ENCODE data around the gene FAM53B. TPM values are rescaled to one million over a fixed set of nuclear protein-coding genes. Genes with fewer than 3 reads are reported as not detected.

FAM53B gene
- total RNA-seq, 2 experiments from 2014 or later = 56.6 to 58.5 TPM

DNA sequence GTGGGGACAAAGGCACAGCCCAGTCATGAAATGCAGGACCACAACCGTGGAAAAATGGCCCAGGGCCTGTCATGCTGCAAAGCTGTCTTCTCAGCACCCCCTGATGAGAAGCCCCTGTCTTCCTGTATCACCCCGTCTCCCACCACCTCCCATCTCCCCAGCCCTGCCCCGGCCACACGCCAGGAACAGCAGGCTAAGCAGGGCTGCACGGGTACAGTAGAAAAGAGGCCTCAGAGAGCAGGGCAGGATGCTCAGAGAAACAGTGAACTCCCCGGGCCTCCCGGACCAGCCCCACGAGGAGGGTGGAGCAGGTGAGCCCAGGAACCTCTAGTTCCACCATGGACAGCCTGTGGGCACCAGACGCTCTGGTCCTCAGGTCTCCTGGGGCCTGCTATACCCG is 77.7 kb downstream of the FAM53B start:
- H3K9me3 ChIP-seq (ENCODE audit: low read length) = no peaks in the 10 kb centered on the region
- H3K4me1 ChIP-seq (ENCODE audit: insufficient read depth, low read length, poor library complexity, severe bottlenecking) = no peaks in the 10 kb centered on the region
- no peak overlapping the region for H2AFZ ChIP-seq (ENCODE audit: low read length)
- no TSS peak for BruUV-seq (replicated peaks)
- no peak for DNase-seq (ENCODE audit: low spot score)
- H4K20me1 ChIP-seq (ENCODE audit: insufficient read depth, low read length) = no peaks in the 10 kb centered on the region
- H3K36me3 ChIP-seq (ENCODE audit: insufficient read depth, low read length) = peaks cover 74% of the 10 kb centered on the region
- TF ChIP-seq, protein P1, sequence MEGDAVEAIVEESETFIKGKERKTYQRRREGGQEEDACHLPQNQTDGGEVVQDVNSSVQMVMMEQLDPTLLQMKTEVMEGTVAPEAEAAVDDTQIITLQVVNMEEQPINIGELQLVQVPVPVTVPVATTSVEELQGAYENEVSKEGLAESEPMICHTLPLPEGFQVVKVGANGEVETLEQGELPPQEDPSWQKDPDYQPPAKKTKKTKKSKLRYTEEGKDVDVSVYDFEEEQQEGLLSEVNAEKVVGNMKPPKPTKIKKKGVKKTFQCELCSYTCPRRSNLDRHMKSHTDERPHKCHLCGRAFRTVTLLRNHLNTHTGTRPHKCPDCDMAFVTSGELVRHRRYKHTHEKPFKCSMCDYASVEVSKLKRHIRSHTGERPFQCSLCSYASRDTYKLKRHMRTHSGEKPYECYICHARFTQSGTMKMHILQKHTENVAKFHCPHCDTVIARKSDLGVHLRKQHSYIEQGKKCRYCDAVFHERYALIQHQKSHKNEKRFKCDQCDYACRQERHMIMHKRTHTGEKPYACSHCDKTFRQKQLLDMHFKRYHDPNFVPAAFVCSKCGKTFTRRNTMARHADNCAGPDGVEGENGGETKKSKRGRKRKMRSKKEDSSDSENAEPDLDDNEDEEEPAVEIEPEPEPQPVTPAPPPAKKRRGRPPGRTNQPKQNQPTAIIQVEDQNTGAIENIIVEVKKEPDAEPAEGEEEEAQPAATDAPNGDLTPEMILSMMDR (conservative IDR thresholded peaks at IDR 0.05; ENCODE audit: low read length) = no peak
- no peak for TF ChIP-seq EZH2phosphoT487 (IDR thresholded peaks at IDR 0.05; ENCODE audit: borderline replicate concordance, low read depth, low read length)
- intact Hi-C loops (cut with micrococcal nuclease; ENCODE audit: unreplicated experiment) = no loop called here
- no peak overlapping the region for H3K4me2 ChIP-seq (ENCODE audit: low read length)
- ChIA-PET CTCF (ENCODE audit: unreplicated experiment) (no interaction called here), POLR2A (interaction anchor here (1.1 kb wide), 1 partner anchor 23 kb away, joined by 4 read pairs; no protein-coding TSS in a partner anchor)
- H3K9me2 ChIP-seq (ENCODE audit: insufficient read depth, low read length) = no peaks in the 10 kb centered on the region
- H3K4me3 ChIP-seq (ENCODE audit: low read depth, low read length, poor library complexity, severe bottlenecking) = no peak overlapping the region
- H3K27ac ChIP-seq (ENCODE audit: low read depth, low read length, poor library complexity, severe bottlenecking) = no peak overlapping the region
- H3K79me2 ChIP-seq (ENCODE audit: insufficient read depth, low read depth, low read length) = peaks cover 5% of the 10 kb centered on the region; the same call in 1 of the 2 replicates

DNA sequence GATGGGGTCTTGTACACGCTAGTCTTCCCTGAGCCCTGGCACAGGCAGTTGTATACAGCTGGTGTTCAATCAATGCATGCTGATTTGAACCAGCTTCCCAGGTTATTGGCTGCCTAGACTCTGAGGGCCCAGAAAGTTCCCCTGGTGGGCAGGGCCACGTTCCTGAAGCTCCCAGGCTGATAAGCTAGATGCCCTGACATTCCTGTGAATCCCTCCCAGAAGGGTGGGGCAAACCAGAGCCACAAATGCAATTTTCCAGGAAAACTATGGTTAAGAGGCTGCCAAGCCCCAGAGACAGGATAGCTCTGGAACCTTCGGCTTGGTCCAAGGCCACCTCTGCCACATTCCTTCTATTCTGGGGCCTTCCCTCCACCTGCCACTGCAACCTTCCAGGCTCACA is 78.2 kb downstream of the FAM53B start:
- BruUV-seq (replicated peaks) = no TSS peak
- Histone ChIP-seq H2AFZ (ENCODE audit: low read length) (no peak overlapping the region), H3K4me1 (ENCODE audit: insufficient read depth, low read length, poor library complexity, severe bottlenecking) (no peaks in the 10 kb centered on the region), H4K20me1 (ENCODE audit: insufficient read depth, low read length) (no peaks in the 10 kb centered on the region), H3K9me3 (ENCODE audit: low read length) (no peaks in the 10 kb centered on the region), H3K4me2 (ENCODE audit: low read length) (no peak overlapping the region), H3K27ac (ENCODE audit: low read depth, low read length, poor library complexity, severe bottlenecking) (no peak overlapping the region), H3K36me3 (ENCODE audit: insufficient read depth, low read length) (peaks cover 77% of the 10 kb centered on the region), H3K79me2 (ENCODE audit: insufficient read depth, low read depth, low read length) (no peaks in the 10 kb centered on the region), H3K4me3 (ENCODE audit: low read depth, low read length, poor library complexity, severe bottlenecking) (no peak overlapping the region), H3K9me2 (ENCODE audit: insufficient read depth, low read length) (no peaks in the 10 kb centered on the region)
- POLR2A ChIA-PET = interaction anchor here (1.1 kb wide), 2 partner anchors 16 to 24 kb away, joined by 3 to 4 read pairs; no protein-coding TSS in a partner anchor
- CTCF ChIA-PET (ENCODE audit: unreplicated experiment) = no interaction called here
- intact Hi-C loops (cut with micrococcal nuclease; ENCODE audit: unreplicated experiment) = no loop called here
- no peak for DNase-seq (ENCODE audit: low spot score)
- TF ChIP-seq EZH2phosphoT487 (IDR thresholded peaks at IDR 0.05; ENCODE audit: borderline replicate concordance, low read depth, low read length) = no peak
- TF ChIP-seq, protein P1 (conservative IDR thresholded peaks at IDR 0.05; ENCODE audit: low read length) = no peak

DNA sequence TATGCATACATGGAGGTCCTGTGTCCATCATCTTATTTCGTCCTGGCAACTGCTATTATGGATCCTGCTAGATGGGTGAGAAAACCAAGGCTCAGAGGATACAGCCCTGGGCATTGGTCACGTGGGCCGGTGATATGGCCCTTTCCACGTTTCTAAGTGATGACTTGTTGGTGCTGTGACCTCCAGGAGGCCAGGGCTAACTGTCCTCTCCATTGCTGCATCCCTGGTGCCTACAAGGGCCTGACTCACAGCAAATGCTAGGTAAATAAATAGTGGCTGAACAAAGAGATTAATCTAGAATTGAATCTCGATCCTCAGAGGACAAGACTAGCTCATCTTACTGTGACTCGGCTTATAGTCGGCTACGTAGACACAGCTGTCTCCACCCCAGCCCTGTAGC is 78.6 kb downstream of the FAM53B start:
- Histone ChIP-seq H3K4me1 (ENCODE audit: insufficient read depth, low read length, poor library complexity, severe bottlenecking) (no peaks in the 10 kb centered on the region), H3K36me3 (ENCODE audit: insufficient read depth, low read length) (peaks cover 77% of the 10 kb centered on the region), H3K9me2 (ENCODE audit: insufficient read depth, low read length) (no peaks in the 10 kb centered on the region), H3K4me2 (ENCODE audit: low read length) (no peak overlapping the region), H3K79me2 (ENCODE audit: insufficient read depth, low read depth, low read length) (no peaks in the 10 kb centered on the region), H2AFZ (ENCODE audit: low read length) (no peak overlapping the region), H3K9me3 (ENCODE audit: low read length) (no peaks in the 10 kb centered on the region), H3K27ac (ENCODE audit: low read depth, low read length, poor library complexity, severe bottlenecking) (no peak overlapping the region), H4K20me1 (ENCODE audit: insufficient read depth, low read length) (no peaks in the 10 kb centered on the region), H3K4me3 (ENCODE audit: low read depth, low read length, poor library complexity, severe bottlenecking) (no peak overlapping the region)
- intact Hi-C loops (cut with micrococcal nuclease; ENCODE audit: unreplicated experiment) = no loop called here
- ChIA-PET POLR2A (interaction anchor here (1.1 kb wide), 2 partner anchors 16 to 24 kb away, joined by 3 to 4 read pairs; no protein-coding TSS in a partner anchor), CTCF (ENCODE audit: unreplicated experiment) (no interaction called here)
- no TSS peak for BruUV-seq (replicated peaks)
- DNase-seq (ENCODE audit: low spot score) = no peak
- TF ChIP-seq, protein P1 (conservative IDR thresholded peaks at IDR 0.05; ENCODE audit: low read length) = no peak
- TF ChIP-seq EZH2phosphoT487 (IDR thresholded peaks at IDR 0.05; ENCODE audit: borderline replicate concordance, low read depth, low read length) = no peak
